GM08714 (cell line): Measurements from ENCODE around the gene PPP1R2.

Experiments used
- H3K4me3 ChIP-seq: fragments of 200-500 bp; sonication (Bioruptor generic); 2 replicates; pipeline ENCODE4 v1.5.1; 2014; ENCODE audit warnings: mild to moderate bottlenecking, low read length, inconsistent platforms
- ZNF274 ChIP-seq: IDR thresholded peaks from 2 replicates; pipeline ENCODE4 v1.6.1; 2012; ENCODE audit warnings: mild to moderate bottlenecking, low read depth, low read length

PPP1R2 gene

DNA sequence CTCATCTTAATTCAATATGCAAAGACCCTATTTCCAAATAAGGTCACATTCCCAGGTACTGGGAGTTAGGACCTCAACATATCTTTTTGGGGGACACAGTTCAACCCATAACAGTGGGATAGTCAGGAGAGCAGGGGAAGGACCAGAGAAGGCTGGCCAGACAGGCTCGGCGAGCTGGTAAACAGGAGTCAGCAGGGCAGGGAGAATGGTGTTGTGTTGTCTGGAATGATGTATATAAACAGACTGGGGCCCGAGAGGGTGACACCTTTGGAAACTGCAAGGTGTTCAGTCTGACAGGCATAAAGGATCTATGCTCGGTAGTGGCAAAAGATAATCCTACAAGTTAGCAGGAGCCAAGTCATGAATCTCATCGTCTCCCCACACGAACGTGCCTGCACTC, 10.1 kb upstream of the PPP1R2 start:
- TF ChIP-seq ZNF274: no peak
- no peak overlapping the region for H3K4me3 ChIP-seq

- no peak overlapping the region for H3K4me3 ChIP-seq
- no peak for TF ChIP-seq ZNF274
Measured at GRCh38 chr3:195551381-195551978, 8.4 kb upstream of the PPP1R2 start.

DNA sequence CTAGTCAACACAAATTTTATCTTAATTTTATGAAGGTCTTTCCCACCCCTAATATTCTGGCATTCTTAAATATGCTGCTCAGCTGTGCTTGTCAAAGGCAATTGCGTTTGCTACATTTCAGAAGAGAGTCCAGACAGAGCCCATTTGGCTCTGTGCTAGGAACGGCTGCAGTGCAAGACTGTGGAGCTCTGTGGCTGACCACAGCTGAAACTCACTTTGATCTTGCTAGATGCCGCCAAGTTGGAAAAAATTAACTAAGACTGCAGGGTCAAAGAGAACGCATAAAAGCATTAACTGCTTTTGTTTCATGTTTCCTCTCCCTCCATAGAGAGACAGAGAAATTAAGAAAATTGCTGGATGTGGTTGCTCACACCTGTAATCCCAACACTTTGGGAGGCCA, 7.6 kb upstream of the PPP1R2 start:
- TF ChIP-seq ZNF274: no peak

DNA sequence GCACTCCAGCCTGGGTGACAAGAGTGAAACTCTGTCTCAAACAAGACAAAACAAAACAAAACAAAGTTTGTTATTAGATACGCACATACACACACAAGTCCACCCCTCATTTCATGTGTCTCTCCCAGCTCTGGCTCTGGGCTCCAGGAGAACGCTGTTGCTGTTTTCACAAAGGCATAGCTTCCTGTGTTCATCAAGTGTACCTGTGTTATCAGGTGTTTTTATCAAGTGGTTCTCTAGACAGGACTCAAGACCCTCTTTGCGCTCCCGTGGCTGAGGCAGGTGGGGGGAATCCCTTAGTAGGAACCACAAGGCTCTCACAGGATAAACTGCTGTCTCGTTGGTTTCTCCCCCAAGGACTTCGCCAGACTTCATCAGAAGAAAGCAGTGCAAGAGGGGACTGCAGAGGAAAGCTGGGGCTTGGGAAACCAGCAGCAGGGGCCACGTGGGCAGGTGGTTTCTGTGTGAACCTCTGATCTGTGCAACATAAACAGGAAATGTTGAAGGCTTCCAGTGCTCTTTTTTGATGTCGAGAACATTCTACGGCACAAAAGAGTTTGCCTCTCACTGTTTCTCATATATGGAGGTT, 6.9 kb upstream of the PPP1R2 start:
- TF ChIP-seq ZNF274: no peak
- H3K4me3 ChIP-seq: peak overlapping the region; percentile 30; the same call in 1 of the 2 replicates

More for the DNA sequence above, 7.6 kb upstream of the PPP1R2 start:
- H3K4me3 ChIP-seq: peak overlapping the region; percentile 7; the same call in 1 of the 2 replicates

DNA sequence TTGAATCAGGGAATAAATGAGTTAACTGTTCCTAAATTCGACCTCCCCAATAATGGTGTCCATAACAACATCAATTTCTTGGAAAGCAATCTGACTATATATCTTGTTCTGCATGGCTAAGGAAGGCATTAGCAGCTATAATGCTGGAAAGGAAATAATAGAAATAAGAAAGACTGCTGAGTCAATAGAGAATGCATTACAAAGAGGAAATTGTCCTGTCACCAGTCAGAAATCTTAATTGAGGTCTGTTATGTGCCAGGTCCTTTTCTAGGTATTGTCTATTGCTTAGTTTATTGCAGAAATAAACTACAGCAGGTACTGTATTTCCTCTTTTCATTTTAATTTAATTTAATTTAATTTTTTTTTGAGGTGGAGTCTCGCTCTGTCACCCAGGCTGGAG, 5.9 kb upstream of the PPP1R2 start:
- TF ChIP-seq ZNF274: no peak
- no peak overlapping the region for H3K4me3 ChIP-seq

DNA sequence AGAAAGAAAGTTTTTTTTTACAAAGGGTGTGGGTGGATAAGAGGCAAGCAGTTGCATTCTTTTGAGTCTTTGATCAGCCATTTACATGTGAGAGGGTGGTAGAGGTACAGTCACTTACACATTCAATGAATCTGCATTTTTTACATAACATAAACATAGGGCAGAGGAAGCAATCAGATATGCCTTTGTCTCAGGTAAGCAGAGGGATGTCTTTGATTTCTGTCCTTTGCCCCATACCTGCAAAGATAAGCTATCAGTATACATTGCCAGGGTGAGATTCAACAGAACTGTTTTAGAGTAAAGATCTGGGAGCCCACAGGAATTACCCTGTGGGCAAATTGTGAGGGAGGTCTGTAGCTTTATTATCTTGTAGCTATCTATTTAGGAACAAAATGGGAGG, 5.4 kb upstream of the PPP1R2 start:
- no peak for TF ChIP-seq ZNF274
- no peak overlapping the region for H3K4me3 ChIP-seq

DNA sequence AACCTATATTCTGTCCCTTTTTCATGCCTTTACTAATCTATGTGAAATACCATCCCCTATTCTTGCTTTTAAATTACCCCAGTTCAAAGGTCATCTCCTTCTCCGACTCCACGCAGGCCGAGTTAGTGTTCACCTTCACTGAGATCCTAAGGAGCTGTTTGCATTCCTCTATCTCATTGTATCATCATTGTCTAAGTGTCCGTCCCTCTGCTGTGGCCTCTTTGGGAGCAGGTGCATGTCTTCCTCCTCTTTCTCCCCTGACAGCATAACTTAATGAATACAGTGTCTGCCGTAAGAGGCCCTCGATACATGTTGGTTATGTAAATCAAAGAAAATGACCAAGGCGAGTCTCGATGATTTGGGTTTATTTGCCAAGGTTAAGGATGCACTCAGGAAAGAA, 4.9 kb upstream of the PPP1R2 start:
- H3K4me3 ChIP-seq: no peak overlapping the region
- TF ChIP-seq ZNF274: no peak

- no peak for TF ChIP-seq ZNF274
- H3K4me3 ChIP-seq: peak overlapping the region; percentile 33; the same call in 1 of the 2 replicates
Measured at GRCh38 chr3:195546130-195546560, 3.0 kb upstream of the PPP1R2 start.

- TF ChIP-seq ZNF274: no peak
- no peak overlapping the region for H3K4me3 ChIP-seq
Measured at GRCh38 chr3:195544634-195545033, 1.5 kb upstream of the PPP1R2 start.

DNA sequence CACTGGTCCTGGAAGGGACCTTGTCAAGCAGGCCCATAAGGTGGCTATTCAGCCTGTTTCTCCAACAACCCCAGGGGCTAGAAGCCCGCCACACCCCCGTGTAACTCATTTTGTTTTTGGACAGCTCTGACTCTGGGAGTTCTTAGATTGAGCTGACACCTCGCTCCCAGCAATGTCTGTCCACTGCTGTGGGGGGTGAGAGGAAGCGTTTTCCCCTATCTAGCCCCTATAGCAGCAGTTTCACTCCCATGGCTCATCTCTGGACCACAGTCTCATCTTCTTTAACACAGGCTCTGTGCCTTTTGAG, 1.1 kb upstream of the PPP1R2 start:
- no peak overlapping the region for H3K4me3 ChIP-seq

DNA sequence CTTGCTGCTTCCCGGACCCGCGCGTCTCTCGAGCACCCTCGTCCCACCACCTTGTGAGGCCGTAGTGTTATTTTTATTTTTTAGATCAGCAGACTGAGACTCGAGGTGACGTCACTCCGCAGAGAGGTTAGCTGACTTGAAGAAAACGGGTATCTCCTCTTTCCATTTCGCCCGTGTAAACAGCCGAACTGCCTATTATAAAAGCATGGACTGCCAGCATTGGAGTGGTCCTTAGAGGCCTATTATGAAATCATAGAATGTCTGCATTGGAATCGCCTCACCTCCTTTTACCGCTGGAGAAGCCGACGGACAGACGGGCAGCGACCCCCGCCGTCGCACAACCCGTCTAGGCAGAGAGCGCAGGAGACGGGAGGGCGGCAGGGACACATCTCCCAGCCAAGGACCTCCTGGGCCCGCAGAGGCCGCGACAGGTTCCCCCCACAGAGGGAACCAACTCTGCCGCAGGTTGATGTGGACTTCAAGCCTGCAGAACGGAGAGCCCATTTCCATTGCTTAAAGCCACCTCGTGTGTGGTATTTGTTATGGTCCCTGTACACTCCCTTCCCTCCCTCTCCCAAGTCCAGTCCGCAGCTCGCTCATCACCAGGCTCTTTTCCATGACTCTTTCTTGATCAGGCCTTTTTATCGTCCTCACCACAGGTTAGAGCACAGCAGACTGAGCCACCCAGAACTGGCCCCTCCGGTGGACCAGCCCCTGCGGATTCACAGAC, 540 bp upstream of the PPP1R2 start:
- TF ChIP-seq ZNF274: no peak
- H3K4me3 ChIP-seq: peak overlapping the region; percentile 87

More for the DNA sequence above, 1.1 kb upstream of the PPP1R2 start:
- no peak for TF ChIP-seq ZNF274

DNA sequence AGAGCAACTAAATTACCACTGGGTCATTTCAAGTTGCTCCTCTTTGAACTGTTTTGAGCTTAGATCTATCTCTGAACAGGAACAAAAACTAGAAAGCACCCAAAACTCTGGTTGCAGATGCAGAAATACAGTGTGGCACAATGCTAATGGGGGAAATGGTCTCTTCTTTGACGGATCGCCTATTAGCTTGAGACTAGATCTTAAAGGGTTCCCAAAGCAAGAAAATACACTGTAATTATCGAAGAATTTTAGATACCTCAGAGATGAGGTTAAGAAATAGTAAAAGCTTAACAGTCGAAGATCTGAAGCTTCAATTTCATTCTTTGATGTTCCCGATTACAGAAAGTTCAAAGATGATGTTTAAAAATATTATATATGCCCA, 818 bp downstream of the PPP1R2 start:
- peak overlapping the region; percentile 87 for H3K4me3 ChIP-seq
- no peak for TF ChIP-seq ZNF274

GRCh38 chr3:195540511-195540910, 2.6 kb downstream of the PPP1R2 start:
- H3K4me3 ChIP-seq: peak overlapping the region; percentile 87
- TF ChIP-seq ZNF274: no peak

DNA sequence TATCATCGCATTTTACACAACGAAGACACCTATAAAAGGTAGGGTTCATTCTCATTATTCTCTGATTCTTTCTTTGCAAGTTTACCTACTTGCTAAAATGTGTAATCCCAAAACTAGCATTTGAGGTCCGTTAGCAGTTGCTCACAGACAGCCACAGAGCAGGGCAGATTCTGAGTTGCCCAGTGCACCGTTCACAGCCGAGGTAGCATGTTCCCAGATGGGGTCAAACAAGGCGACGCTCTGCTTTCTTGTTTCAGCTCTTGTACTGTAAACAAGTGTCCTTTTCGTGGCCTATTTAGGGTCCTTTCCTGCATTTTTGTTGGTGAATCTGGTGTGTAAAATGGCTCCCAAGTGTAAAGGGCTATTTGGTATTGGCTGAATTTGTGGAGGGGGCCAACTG, 3.1 kb downstream of the PPP1R2 start:
- TF ChIP-seq ZNF274: no peak
- peak overlapping the region; percentile 87; the same call in 1 of the 2 replicates for H3K4me3 ChIP-seq

- peak overlapping the region; percentile 18; the same call in 1 of the 2 replicates for H3K4me3 ChIP-seq
- no peak for TF ChIP-seq ZNF274
Measured at GRCh38 chr3:195539479-195539878, 3.6 kb downstream of the PPP1R2 start.
